Activated CD4-positive, alpha-beta memory T cell treated with anti-CD3 and anti-CD28 coated beads, Interleukin-2, amount 10 ng/mL, durations not matched to agents 7 days and 5 days (primary cell): ENCODE measurements around the gene PIGN. TPM values are rescaled to one million over a fixed set of nuclear protein-coding genes. Genes with fewer than 3 reads are reported as not detected.

Source experiments
- CTCF ChIA-PET: fragments of 350-600 bp; sonication (Branson Sonifier 250); formaldehyde crosslinking; loops from one replicate; lab custom pipeline; 2021; ENCODE audit warnings: antibody characterized with exemption, inconsistent platforms; lab: Charles Lee
- POLR2A ChIA-PET: fragments of 350-600 bp; sonication (Branson Sonifier 250); formaldehyde crosslinking; loops from one replicate; lab custom pipeline; 2021; ENCODE audit warnings: antibody characterized with exemption; lab: Charles Lee
- DNase-seq: peaks from one replicate; pipeline ENCODE4 v3.0.0-alpha.2; 2020
- H3K27ac Mint-ChIP-seq: one replicate; pipeline ENCODE4 v1.8.0; 2021; ENCODE audit warnings: mild to moderate bottlenecking, mixed read lengths
- H3K27me3 Mint-ChIP-seq: one replicate; pipeline ENCODE4 v1.8.0; 2021; ENCODE audit warnings: mixed read lengths
- H3K36me3 Mint-ChIP-seq: one replicate; pipeline ENCODE4 v1.8.0; 2021; ENCODE audit warnings: low read depth, mixed read lengths
- H3K4me1 Mint-ChIP-seq: one replicate; pipeline ENCODE4 v1.8.0; 2021; ENCODE audit warnings: mixed read lengths
- H3K4me3 Mint-ChIP-seq: one replicate; pipeline ENCODE4 v1.8.0; 2021; ENCODE audit warnings: mild to moderate bottlenecking, mixed read lengths
- H3K9me3 Mint-ChIP-seq: one replicate; pipeline ENCODE4 v1.8.0; 2021; ENCODE audit warnings: mixed read lengths
- total RNA-seq, 2 experiments: library from RNA; stranded (reverse); gene quantifications; one replicate each; pipeline ENCODE4 v1.2.3, GENCODE V29; 2021

Gene PIGN
- total RNA-seq, 2 experiments from 2014 or later = 27.2 to 29.7 TPM

GRCh38 chr18:62091487-62092120 is 95.3 kb downstream of the PIGN start:
- no peak overlapping the region for H3K4me3 Mint-ChIP-seq

DNA sequence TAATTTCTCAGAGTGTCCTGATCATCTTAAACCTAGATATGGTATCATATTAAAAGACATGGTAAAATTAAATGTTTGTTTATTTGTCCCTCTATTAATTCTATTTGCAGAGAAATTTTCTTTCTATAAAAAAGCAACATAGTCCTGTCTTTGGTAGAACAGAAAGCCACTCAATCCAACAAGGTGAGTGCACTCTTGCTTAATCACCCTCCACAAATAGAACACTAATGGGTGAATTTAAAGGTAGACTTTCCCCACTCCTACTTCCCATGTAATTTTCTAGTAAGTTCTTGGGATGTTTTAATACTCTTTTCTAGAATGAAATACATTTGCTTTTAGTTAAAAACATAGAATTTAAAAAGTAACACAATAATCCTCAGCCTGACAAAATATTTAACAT is 97.7 kb downstream of the PIGN start:
- Mint-ChIP-seq H3K27ac (no peak overlapping the region), H3K27me3 (no peaks in the 10 kb centered on the region), H3K4me3 (no peak overlapping the region), H3K9me3 (no peaks in the 10 kb centered on the region), H3K4me1 (peaks cover 3% of the 10 kb centered on the region), H3K36me3 (peaks cover 19% of the 10 kb centered on the region)
- ChIA-PET CTCF (no interaction called here), POLR2A (no interaction called here)
- DNase-seq = no peak

More at GRCh38 chr18:62091487-62092120, 95.3 kb downstream of the PIGN start:
- Mint-ChIP-seq H3K9me3 (no peaks in the 10 kb centered on the region), H3K27me3 (no peaks in the 10 kb centered on the region), H3K27ac (no peak overlapping the region), H3K4me1 (peaks cover 3% of the 10 kb centered on the region), H3K36me3 (peaks cover 14% of the 10 kb centered on the region)
- CTCF ChIA-PET = no interaction called here
- POLR2A ChIA-PET = no interaction called here
- DNase-seq = no peak

- H3K4me1 Mint-ChIP-seq = peaks cover 3% of the 10 kb centered on the region
- DNase-seq = no peak
- H3K27ac Mint-ChIP-seq = no peak overlapping the region
- H3K27me3 Mint-ChIP-seq = no peaks in the 10 kb centered on the region
- no peaks in the 10 kb centered on the region for H3K9me3 Mint-ChIP-seq
- ChIA-PET CTCF (no interaction called here), POLR2A (no interaction called here)
- H3K36me3 Mint-ChIP-seq = peaks cover 19% of the 10 kb centered on the region
- H3K4me3 Mint-ChIP-seq = no peak overlapping the region
Observed at GRCh38 chr18:62088156-62088555, 98.7 kb downstream of the PIGN start.

GRCh38 chr18:62085756-62086155 is 101.1 kb downstream of the PIGN start:
- H3K27ac Mint-ChIP-seq = no peak overlapping the region
- ChIA-PET CTCF (interaction anchor here (0.7 kb wide), 1 partner anchor 185 kb away, joined by 4 read pairs; no protein-coding TSS in a partner anchor), POLR2A (no interaction called here)
- no peak for DNase-seq
- H3K9me3 Mint-ChIP-seq = no peaks in the 10 kb centered on the region
- no peaks in the 10 kb centered on the region for H3K27me3 Mint-ChIP-seq
- peaks cover 3% of the 10 kb centered on the region for H3K4me1 Mint-ChIP-seq
- peaks cover 19% of the 10 kb centered on the region for H3K36me3 Mint-ChIP-seq
- H3K4me3 Mint-ChIP-seq = no peak overlapping the region

DNA sequence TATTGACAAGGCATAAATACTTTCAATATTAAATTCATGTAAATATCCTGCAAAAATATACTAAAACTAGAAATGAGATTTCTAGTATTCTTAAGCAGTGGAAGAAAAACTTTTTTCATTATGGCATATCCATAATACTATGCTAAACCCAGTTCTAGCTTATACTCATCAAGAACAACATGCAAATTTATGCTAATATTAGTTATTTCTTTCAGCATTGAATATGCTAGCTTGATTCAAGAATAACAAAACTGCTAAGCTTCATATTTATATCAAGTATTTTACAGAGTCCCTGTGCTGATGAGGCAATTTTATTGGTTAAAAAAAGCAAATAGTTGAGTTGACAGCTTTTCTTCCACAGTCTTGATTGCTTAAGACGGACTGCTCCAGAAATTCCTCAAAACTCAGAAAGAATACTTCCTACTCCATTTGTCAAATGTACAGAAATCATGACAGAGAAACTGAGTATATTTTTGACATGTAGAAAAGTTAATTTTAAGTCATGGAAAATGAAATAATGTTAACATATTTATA is 105.0 kb downstream of the PIGN start:
- ChIA-PET POLR2A (no interaction called here), CTCF (no interaction called here)
- Mint-ChIP-seq H3K4me3 (no peak overlapping the region), H3K9me3 (no peaks in the 10 kb centered on the region), H3K27ac (no peak overlapping the region), H3K36me3 (peaks cover 10% of the 10 kb centered on the region), H3K4me1 (no peaks in the 10 kb centered on the region), H3K27me3 (no peaks in the 10 kb centered on the region)
- DNase-seq = no peak

- DNase-seq = no peak
- no peak overlapping the region for H3K27ac Mint-ChIP-seq
- ChIA-PET POLR2A (no interaction called here), CTCF (interaction anchor here (0.6 kb wide), 1 partner anchor 27 kb away, joined by 5 read pairs; no protein-coding TSS in a partner anchor)
- no peaks in the 10 kb centered on the region for H3K27me3 Mint-ChIP-seq
- no peak overlapping the region for H3K4me3 Mint-ChIP-seq
- H3K9me3 Mint-ChIP-seq = no peaks in the 10 kb centered on the region
- peaks cover 6% of the 10 kb centered on the region for H3K36me3 Mint-ChIP-seq
- H3K4me1 Mint-ChIP-seq = no peaks in the 10 kb centered on the region
Observed at GRCh38 chr18:62081248-62081647, 105.6 kb downstream of the PIGN start.

GRCh38 chr18:62080172-62080900 is 106.5 kb downstream of the PIGN start:
- no peak overlapping the region for H3K27ac Mint-ChIP-seq
- no peak for DNase-seq
- H3K4me1 Mint-ChIP-seq = no peaks in the 10 kb centered on the region
- H3K4me3 Mint-ChIP-seq = no peak overlapping the region
- POLR2A ChIA-PET = no interaction called here
- H3K36me3 Mint-ChIP-seq = peaks cover 3% of the 10 kb centered on the region
- H3K9me3 Mint-ChIP-seq = no peaks in the 10 kb centered on the region
- CTCF ChIA-PET = interaction anchor here (0.6 kb wide), 1 partner anchor 26 kb away, joined by 5 read pairs; no protein-coding TSS in a partner anchor
- no peaks in the 10 kb centered on the region for H3K27me3 Mint-ChIP-seq

DNA sequence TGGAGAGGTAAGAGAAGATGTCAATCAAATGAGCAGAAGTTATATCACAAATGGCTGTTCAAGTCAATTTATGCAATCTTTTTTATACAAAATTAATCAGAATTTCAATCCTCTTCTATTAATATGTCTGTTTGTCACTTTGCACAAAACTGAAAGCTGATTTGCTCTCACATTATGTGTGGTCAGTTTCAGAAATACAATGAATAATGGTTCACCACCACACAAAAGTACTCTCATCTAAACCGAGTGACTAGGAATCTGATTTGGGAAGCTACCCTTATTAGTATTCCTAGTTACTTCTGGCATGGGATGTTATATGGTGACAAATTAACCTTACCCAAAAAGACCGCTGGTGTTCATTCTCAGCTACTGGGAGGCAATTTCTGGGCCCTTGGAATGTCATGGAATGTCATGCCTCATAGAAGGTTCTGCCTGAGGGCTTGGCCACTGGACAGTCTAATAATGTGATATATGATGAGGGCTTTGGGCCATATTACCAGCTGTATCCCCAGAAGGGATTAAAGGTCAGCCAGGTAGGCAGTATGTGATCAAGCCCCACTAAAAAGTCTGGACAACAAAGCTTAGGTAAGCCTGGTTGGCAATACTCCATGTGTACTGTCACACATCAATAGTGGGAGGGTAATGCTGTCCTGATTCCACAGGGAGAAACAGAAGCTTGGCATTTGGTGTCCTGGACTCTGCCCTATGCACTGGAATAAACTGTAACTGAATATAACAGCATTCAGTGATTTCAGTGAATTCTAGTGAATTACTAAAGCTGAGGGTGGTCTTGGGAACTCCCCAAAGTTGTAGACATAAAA is 113.2 kb downstream of the PIGN start:
- CTCF ChIA-PET = no interaction called here
- Mint-ChIP-seq H3K27ac (no peak overlapping the region), H3K4me1 (no peaks in the 10 kb centered on the region), H3K4me3 (no peak overlapping the region), H3K27me3 (no peaks in the 10 kb centered on the region), H3K9me3 (no peaks in the 10 kb centered on the region), H3K36me3 (no peaks in the 10 kb centered on the region)
- no peak for DNase-seq
- POLR2A ChIA-PET = no interaction called here

DNA sequence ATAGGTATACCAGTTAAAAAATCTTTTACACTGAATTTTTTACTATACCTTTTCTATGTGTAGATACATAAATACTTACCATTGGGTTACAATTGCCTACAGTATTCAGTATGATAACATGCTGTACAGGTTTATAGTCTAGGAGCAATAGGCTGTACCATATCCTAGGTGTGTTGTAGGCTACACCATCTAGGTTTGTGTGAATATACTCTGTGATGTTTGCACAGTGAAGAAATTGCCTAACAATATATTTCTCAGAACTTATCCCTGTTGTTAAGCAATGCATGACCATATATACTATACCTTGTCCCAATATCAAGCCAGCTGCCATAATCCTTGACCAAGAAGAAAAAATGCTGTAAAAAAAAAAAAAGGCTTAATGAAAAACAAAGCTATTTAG is 114.5 kb downstream of the PIGN start:
- Mint-ChIP-seq H3K36me3 (no peaks in the 10 kb centered on the region), H3K9me3 (no peaks in the 10 kb centered on the region), H3K27me3 (no peaks in the 10 kb centered on the region), H3K4me3 (no peak overlapping the region), H3K4me1 (no peaks in the 10 kb centered on the region), H3K27ac (no peak overlapping the region)
- CTCF ChIA-PET = no interaction called here
- no peak for DNase-seq
- POLR2A ChIA-PET = no interaction called here

- H3K4me1 Mint-ChIP-seq = no peaks in the 10 kb centered on the region
- H3K27me3 Mint-ChIP-seq = no peaks in the 10 kb centered on the region
- ChIA-PET POLR2A (no interaction called here), CTCF (no interaction called here)
- H3K4me3 Mint-ChIP-seq = no peak overlapping the region
- no peaks in the 10 kb centered on the region for H3K36me3 Mint-ChIP-seq
- DNase-seq = no peak
- no peaks in the 10 kb centered on the region for H3K9me3 Mint-ChIP-seq
- no peak overlapping the region for H3K27ac Mint-ChIP-seq
Observed at GRCh38 chr18:62071071-62071470, 115.8 kb downstream of the PIGN start.

DNA sequence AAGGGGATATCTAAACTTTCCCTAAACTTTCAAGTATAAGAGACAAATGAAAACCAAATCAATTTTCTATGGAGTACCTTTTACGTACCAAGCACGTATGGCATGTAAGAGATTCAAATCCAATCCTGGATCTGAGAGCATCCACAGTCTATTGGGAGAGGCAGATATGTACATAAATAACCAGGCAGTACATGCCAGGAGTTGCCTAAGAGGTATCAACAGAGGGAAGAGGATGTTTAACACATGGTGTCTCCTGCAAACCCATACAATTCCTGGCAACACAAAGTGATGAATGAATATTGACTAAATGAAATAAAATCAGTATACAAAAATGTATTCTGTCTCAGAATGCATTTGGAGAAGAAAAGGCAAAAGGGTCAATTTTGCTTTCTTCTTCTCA is 116.6 kb downstream of the PIGN start:
- H3K36me3 Mint-ChIP-seq = no peaks in the 10 kb centered on the region
- no peak overlapping the region for H3K4me3 Mint-ChIP-seq
- ChIA-PET POLR2A (no interaction called here), CTCF (no interaction called here)
- no peaks in the 10 kb centered on the region for H3K27me3 Mint-ChIP-seq
- no peak for DNase-seq
- H3K27ac Mint-ChIP-seq = no peak overlapping the region
- no peaks in the 10 kb centered on the region for H3K4me1 Mint-ChIP-seq
- H3K9me3 Mint-ChIP-seq = no peaks in the 10 kb centered on the region

GRCh38 chr18:62069556-62069955 is 117.3 kb downstream of the PIGN start:
- H3K4me1 Mint-ChIP-seq = no peaks in the 10 kb centered on the region
- H3K9me3 Mint-ChIP-seq = no peaks in the 10 kb centered on the region
- no peaks in the 10 kb centered on the region for H3K36me3 Mint-ChIP-seq
- ChIA-PET POLR2A (no interaction called here), CTCF (no interaction called here)
- no peak overlapping the region for H3K4me3 Mint-ChIP-seq
- no peak for DNase-seq
- no peaks in the 10 kb centered on the region for H3K27me3 Mint-ChIP-seq
- H3K27ac Mint-ChIP-seq = no peak overlapping the region
